ENCODE measurements around the gene DHPS.
A peak's percentile ranks its signal among the peaks of the same experiment; 100 is the strongest.
"Not testable (repeated sequence)": the region's sequence is repeated elsewhere in the genome, so short reads cannot be mapped to it uniquely, and the experiment has no call there.

Gene DHPS

DNA sequence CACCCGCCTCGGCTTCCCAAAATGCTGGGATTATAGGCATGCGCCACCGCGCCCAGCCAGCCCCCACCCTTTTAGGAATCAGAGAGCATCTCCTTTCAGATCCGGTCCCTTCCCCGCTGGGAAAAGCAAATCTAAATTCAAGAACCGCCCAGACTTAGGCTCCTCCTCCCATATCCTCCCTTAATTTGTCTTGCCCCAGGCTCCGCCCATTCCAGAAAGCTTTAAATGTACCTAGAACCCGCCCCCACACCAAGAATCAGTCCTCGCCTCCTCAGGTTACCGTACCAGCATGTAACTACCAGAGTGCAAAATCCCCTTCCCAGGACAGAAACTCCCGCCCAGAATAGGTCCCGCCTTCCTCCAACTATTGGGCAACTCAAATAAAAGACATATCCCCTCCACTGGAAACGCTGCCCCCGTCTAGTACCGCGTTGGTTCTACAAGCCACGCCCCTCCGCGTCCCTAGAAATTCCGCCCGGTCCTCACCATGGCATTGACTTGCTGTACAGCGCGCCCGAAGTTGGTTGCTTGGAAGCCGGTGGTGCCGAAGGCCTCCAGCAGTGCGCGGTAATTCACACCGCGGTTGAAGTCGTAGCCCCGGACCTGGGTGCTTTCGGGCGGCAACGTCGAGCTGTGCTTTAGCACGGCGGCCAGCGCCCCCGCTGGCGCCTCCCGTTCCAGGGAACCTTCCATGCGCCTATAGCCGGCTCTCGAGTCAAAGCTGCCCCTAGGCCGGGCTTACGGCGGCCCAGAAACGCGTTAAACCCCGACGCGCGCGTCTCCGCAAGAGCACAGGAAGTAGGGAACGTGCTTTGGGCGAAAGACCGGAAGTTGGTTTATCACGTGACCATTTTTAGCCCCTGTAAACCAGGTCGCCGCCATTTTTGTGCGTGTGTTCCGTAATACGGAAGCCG lies at the start of gene DHPS:
Gene DHPS, minus strand, starts transcription at position 807 of the 914 bp plus-strand sequence. Its CDS starts 114 bp downstream, at position 693.
- peak; percentile 88 for DNase-seq (ENCODE audit: low read depth)

DNA sequence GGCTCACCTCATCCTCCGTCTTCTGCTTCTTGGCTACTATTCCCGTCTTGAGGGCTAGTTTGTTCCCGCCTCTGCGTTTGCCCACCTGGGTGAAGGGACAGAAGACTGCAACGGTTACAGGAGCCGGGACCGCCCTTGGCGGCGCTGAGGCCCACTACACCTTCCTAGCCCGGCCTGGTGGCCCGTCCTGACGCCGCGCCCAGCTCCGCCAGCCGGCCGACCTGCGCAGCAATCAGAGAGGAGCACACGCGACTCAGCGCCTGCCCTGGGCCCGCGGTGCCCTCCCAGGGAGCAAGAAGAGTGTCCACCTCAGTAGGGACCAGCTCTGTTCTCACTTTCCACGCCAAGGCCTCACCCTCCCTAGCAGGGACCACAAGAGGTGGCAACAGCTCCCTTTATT lies 49.7 kb upstream of the DHPS start:
- no peak for DNase-seq (ENCODE audit: low read depth)

DNA sequence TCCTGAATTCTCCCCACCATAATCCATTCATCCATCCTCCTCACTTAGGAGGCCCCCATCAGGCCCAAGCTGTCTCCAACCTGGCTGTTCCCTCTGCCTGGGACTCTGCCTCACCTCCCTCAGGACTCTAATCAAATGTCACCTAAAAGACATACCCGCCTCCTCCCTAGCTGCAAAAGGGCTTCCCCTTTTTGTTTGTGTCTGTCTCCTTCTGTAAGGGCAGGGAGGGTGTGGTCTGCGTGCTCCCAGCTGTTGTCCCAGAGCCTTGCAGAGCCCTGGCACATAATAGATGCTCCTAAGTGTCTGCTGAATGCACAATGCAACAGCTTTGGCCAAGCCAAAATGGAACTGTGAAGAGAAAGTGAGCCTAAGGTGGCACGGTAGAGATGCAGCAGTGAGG lies 48.4 kb upstream of the DHPS start:
- no peak for DNase-seq (ENCODE audit: low read depth)

DNA sequence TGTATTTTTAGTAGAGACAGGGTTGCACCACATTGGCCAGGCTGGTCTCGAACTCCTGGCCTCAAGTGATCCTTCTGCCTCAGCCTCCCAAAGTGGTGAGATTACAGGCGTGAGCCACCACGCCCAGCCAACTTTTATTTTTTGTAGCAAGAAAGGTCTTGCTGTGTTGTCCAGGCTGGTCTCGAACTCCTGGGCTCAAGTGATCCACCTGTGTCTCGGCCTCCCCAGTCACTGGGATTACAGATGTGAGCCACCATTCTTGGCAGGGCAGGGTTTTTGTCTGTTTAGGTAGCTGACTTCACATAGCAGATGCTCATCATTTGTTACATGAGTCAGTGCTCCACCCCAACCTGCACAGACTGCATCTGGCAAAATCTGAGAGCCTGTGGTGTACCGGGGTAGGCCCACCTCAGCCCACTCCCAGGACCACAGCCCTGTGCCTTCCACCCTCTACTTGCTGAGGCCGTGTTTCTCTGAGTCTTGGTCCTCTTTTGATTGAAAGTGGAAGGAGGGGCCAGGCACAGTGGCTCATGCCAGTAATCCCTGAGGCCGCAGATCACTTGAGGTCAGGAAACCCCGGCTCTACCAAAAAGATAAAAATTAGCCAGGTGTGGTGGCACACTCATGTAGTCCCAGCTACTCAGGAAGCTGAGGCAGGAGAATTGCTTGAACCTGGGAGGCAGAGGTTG lies 46.2 kb upstream of the DHPS start:
- no peak for DNase-seq (ENCODE audit: low read depth)

DNA sequence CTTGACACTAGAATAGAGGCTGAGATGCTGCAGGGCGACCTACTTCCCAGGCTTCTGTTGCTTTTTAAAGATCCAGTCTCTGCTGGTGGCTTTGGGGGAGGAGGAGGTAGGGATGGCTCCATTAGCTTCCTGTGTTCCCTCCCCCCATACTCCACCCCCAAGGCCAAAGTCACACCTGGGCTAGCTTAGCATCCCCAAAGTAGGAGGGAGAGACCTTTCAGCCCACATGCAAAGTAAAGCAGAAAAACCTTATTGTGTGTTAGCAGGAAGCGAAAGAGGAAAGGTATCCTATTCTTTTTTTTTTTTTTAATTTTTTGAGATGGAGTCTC lies 45.3 kb upstream of the DHPS start:
- no peak for DNase-seq (ENCODE audit: low read depth)

DNA sequence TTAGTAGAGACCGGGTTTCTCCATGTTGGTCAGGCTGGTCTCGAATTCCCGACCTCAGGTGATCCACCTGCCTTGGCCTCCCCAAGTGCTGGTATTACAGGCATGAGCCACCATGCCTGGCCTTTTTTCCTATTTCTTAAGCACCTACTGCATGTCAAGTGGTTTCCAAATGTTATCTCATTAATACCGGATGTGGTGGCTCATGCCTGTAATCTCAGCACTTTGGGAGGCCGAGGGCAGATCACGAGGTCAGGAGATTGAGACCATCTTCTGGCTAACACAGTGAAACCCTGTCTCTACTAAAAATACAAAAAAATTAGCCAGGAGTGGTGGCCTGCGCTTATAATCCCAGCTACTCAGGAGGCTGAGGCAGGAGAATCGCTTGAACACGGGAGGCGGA lies 43.9 kb upstream of the DHPS start:
- not testable (repeated sequence) for DNase-seq (ENCODE audit: low read depth)

DNA sequence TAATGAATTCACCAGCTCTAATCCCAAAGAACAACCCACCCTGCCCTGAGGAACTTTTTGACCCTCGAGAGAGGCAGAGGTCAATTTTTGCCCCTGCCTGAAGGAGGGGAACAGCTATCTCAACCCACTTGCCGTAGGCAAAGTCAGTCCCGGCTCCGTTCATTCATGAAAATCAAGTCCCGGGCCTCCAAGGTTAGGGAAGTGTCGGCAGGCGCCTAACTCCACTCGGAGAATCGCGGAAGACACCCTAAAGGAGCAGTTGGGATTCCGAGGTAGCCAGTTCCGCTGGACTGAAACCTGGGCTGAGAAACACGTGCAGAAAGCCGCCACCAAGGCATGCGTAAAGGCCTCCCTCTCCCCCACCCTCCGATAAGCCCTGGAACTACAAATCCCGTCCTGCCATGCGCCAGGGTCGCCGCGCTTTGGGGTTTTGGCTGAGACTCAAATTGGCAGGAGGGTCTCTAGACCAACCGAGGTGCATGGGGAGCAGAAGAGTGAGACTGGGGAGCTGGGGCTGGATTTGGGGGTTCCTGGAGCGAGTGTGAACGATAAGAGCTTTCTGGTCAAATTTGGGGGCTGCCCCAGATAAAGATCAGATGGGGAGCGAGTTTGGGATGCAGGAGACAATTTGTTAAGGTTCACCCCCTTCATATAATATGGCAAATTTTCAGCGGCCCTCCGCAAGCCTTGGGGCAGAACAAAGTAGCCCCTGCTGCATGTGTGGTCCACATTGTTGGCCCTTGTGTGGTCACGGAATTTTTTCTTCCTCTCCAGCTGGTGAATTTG lies 42.2 kb upstream of the DHPS start, which contains the start of gene TNPO2:
Gene TNPO2, minus strand, starts transcription at position 292 of the 786 bp plus-strand sequence. CDS start 2,955 bp downstream, outside the sequence.
- DNase-seq (ENCODE audit: low read depth): no peak

DNA sequence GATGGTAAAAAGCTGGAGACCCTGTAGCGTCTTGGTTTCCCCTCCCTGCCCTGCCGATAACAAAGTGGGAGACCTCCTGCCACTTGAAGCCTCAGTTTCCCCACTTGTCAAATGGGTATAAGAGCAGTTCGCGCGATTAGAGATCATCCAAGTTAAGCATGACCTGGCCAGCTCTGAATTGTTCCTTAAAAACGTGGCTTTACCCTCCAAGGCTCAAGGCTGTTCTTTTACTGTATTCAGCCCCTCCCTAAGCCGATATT lies 41.6 kb upstream of the DHPS start:
- no peak for DNase-seq (ENCODE audit: low read depth)

DNA sequence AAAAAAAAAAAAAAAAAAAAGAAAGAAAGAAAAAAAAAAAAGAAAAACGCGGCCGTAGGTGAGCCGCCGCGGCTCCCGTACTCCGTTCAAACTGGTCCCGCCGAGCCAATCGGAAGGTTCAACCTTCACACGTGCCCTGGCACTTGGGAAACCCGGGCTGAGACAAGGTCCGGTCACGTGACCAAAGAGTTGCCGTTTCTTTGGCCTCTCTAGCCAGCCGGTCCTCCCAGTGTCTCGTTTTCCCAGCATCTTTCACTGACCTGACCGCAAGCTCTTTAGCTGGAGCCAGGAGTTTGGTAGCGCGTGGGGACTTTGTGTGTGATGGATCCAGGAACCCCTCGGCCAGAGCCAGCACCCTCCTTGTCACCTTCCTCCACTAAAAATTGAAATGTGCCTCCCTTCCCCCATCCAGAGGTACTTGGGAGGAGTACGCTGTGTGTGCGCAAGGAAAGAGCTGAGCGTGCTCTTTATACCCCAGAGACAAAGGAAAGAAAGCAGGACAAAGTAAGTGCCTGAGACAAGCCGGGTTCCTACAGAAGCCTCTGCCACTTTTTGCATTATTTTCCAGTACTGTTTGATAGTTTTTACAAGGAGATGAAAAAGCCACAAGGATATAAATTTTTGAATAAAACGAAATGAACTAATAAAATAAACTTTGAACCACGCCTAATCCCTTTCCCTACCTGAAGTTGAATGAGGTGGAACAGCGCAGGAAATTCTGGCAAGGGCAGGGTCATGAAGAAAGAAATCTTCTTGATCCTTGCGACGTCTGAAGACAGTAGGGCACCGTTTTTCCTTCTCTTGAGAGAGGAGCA lies 41.1 kb upstream of the DHPS start:
- DNase-seq (ENCODE audit: low read depth): peak; percentile 95

DNA sequence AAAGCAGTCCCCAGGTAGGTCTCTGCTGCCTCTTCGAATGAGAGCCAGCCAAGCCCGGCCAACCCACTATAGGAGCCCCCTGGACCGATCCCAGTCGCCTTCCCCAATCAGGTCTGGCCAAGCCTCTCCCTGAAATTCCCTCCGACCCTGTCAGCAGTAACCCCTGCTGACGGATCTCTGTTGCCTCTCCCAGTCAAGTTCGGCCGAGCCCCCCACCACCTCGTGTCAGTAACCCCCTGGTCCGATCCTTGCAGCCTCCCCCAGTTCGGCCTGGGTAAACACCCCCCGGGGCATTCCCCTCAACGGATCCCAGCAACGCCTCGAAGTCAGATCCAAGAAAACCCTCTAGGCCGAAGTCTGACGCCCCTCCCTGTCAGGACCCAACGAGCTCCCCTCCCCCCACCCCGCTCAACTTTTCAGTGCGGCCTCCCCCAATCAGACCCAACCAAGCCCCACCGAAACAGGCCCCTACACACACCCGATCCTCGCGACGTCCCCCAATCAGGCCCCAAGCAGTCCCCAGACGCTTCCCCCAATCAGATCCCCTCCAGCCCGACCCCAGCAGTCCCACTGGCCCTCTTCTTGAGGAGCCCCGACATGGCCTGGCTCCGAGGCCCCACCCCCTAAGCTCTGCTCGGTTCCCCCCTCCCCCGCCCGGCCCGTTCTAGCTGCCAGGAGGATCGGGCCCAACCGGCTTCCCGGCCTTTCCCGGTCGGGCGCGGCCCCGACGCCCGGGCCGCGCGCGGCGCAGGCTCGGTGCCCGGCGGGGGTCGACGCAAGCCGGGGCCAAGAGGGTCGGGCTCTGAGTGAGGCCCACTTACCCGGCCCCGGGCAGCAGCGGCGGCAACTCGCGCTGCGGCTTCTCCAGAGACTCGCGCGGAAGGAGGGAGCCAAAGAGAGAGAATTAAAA lies 40.2 kb upstream of the DHPS start:
- DNase-seq (ENCODE audit: low read depth): no peak

DNA sequence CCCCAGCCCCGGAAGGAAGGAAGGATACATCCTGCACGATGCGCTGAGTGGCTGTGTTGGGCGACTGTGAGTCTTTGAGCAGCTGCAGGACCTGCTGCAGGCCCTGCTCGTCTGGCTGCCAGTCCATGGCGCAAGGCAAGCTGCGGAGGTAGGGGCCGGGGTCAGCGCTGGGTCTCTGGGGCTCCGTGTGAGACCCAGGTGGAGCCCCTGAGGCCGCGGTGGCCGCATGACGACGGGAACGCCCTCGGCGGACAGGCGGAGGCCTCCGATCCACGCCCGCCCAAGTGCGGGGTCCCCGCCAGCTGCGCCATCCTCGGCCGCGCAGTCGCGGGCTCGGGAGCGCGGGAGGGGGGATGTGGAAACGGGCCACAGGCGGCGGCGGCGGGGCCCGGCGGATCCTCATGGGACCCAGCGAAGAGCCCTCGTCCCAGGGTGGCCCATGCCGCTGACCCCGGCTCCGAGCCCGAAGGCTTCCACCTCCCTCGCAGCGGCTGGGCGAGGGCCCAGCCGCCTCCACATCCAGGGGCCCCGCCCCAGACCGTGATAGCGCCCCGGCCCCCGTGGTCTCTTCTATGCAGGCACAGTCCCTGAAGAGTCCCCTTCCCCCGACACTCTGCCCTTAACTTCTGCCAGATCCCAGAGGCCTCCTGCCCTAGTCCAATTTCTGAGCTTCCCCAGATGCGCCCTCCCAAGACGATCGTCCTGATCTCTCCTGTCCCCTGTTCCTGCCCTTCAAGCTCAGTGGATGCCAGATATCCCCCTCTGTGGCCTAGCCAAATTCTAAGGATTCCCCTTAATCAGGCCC lies 39.4 kb upstream of the DHPS start:
- DNase-seq (ENCODE audit: low read depth): no peak

DNA sequence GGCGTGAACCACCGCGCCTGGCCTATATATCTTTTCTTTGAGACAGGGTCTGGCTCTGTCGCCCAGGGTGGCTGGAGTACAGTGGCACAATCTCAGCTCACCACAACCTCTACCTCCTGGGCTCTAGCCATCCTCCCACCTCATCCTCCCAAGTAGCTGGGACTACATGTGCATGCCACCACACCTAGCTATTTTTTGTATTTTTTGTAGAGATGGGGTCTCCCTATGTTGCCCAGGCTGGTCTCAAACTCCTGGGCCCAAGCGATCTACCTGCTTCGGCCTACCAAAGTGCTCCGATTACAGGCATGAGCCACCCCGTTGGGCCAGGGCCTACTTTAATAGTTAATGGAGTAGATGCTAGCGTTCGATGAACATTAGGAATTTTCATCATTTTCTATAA lies 38.6 kb upstream of the DHPS start:
- DNase-seq (ENCODE audit: low read depth): no peak

DNA sequence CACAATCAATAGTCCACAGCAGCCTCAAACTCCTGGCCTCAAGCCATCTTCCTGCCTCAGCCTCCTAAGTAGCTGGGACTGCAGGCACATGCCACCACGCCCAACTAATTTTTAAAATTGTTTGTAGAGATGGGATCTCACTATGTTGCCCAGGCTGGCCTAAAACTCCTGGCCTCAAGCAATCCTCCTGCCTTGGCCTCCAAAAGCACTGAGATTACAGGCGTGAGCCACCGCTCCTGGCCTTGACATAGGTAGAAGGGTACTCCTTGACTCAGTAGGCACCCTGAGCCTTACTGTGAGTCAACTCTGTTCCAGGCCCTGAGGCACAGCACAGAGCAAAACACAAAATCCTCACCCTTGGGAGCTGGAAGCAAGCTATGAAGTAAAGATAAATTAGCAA lies 34.2 kb upstream of the DHPS start:
- no peak for DNase-seq (ENCODE audit: low read depth)

DNA sequence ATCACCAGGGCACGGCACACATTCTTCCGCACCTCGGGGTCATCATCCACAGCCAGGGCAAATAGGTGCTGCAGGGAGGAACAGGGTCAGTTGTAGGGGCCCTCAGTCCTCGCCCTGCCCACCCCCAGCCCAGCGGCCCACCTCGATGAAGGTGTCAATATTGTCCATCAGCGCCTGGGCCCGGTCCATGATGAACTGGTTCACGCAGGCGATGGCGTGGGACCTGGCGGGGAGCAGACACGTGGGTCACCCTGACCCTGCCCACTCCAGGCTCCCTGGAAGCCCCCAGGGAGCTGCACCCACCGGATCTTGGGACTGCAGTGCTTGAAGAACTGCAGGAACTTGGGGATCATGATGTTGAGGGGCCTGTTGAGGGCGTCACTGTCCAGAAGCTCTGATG lies 33.4 kb upstream of the DHPS start:
- no peak for DNase-seq (ENCODE audit: low read depth)

DNA sequence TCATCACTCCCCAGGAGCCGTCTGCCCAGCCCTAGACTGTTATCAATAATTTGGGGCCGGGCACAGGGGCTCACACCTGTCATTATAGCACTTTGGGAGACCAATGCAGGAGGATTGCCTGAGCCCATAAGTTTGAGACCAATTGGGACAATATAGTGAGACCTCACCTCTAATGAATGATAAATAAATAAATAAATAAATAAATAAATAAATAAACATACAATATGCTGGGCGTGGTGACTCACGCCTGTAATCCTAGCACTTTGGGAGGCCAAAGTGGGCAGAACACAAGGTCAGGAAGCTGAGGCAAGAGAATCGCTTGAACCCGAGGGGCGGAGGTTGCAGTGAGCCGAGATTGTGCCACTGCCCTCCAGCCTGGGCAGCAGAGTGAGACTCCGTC lies 31.6 kb upstream of the DHPS start:
- DNase-seq (ENCODE audit: low read depth): not testable (repeated sequence)

DNA sequence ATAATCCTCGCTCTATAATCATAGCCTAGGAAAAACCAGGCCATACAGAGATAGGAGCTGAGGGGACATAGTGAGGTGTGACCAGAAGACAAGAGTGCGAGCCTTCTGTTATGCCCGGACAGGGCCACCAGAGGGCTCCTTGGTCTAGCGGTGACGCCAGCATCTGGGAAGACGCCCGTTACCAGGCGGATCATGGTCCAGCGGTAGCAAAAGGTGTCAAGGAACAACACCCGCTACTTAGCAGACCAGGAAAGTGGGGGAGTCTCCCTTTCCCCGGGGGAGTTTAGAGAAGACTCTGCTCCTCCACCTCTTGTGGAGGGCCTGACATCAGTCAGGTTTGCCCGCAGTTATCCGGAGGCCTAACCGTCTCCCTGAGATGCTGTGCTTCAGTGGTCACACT lies 30.4 kb upstream of the DHPS start:
- DNase-seq (ENCODE audit: low read depth): not testable (repeated sequence)

DNA sequence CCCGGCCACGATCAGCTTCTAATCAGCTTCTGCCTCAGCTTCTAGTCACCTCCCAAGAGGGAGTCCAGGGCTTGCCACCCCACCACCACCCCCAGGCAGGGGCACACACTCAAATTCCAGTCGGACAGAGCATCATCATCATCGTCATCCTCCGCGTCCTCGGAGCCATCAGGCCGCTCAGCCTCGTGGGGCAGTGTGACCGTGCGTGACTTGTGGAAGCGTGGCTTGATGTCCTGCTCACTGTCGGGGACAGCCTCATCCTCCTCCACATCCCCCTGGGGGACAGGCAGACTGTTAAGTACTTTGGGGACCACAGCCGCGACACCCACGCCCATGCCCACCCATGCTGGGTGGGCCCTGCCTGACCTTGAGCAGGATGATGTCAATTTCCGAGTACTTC lies 29.5 kb upstream of the DHPS start:
- no peak for DNase-seq (ENCODE audit: low read depth)

DNA sequence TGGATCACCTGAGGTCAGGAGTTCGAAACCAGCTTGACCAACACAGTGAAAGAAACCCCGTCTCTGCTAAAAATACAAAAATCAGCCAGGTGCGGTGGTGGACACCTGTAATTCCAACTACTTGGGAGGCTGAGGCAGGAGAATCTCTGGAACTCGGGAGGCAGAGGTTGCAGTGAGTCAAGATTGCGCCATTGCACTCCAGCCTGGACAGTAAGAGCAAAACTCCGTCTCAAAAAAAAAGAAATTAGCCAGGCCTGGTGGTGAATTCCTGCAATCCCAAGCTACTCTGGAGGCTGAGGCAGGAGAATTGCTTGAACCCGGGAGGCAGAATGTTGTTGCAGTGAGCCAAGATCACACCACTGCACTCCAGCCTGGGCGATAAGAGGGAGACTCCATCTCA lies 27.0 kb upstream of the DHPS start:
- DNase-seq (ENCODE audit: low read depth): no peak

DNA sequence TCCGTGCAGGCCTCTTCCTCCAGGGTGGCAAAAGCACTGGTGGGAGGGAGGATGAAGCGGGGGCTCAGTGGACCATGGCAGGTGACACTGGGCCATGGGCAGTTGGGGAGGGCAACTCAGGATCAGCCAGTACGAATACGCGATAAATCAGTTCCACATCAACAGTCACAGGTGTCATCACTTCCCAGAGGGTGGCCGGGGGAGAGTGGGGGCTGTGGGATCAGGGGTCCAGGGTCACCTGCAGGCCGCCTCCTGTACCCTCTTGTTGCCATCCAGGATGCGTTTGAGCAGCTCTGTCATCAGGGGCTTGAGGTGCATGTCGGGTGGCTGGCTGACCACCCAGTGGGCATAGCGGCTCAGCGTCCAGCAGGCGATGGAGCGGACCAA lies 24.6 kb upstream of the DHPS start:
- DNase-seq (ENCODE audit: low read depth): no peak

DNA sequence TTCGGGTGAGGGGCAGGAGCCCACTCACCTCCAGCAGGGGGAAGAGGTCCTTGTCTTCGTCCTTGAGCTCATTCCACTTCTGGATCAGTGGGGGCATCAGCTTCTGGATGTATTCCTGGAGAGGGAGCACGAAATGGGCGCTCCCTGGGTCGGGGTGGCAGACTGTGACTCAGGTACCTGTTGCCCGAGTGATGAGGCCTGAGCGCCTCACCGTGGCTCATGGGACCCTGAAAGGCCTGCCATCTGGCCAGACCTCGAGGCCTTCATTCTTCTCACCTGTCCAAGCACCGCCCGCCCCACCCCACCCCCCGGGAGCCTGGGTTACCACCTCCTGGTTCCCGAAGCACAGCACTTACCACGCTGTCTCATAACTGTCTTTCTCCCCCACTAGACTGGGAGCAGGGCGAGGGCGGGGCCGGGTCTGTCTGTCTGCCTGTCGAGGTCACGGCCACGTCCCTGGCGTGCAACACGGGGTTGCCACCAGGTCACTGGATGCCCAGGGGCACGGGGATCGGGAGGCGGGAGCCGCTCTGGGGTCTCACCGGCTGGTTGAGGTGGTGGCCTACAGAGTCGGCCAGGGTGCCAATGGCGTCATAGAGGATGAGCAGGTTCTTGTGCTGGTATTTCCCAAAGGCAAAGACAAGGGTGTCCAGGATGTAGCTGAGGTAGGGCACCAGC lies 24.1 kb upstream of the DHPS start:
- no peak for DNase-seq (ENCODE audit: low read depth)
